Measurements from ENCODE around the gene AIP. TPM values are rescaled to one million over a fixed set of nuclear protein-coding genes. Genes with fewer than 3 reads are reported as not detected.
"Not testable (repeated sequence)": the region's sequence is repeated elsewhere in the genome, so short reads cannot be mapped to it uniquely, and the experiment has no call there.

AIP gene
- total RNA-seq, 1 donor from 2014 or later: 42.8 TPM

DNA sequence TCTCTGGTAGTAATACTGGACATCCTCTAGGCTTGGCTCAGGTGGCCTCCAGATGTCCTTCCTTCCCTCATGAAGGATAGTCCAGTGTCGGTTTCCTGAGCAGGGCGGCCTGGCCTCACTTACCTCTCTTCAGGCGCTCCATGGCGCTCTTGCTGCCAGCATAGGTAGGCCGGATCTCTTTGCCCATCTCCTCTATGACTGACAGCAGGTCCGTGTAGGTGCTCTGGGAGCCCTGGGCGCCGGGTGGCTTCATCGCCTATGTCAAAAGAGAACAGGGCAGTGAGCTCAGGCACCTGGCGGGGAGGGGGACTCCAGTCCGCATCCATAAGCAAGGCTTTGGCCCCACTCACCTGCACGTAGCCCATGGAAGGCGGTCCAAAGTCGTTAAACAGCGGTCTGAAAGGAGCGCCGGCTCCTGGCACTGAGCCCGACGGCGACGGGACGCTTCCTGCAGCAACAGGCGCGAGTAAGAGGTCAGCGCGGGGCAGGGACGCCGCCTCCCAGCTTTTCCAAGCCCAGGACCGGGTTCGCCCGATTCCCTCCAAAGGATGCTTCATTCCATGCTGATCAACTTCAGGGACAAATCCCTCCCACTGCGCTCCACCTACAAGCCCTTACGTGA, 24.5 kb downstream of the AIP start:
- DNase-seq: no peak

- peak; percentile 88 for DNase-seq
These were observed 25.1 kb downstream of the AIP start, which contains the start of gene CDK2AP2 for GRCh38 chr11:67507864-67508485. CDK2AP2 (minus strand) TSS chr11:67508162; CDS start chr11:67508082, 80 bp downstream.

- DNase-seq: peak; percentile 85
These were observed 25.8 kb downstream of the AIP start for GRCh38 chr11:67508486-67509121.

- no peak for DNase-seq
These were observed 27.2 kb downstream of the AIP start for GRCh38 chr11:67510023-67510345.

GRCh38 chr11:67511558-67511957, 28.7 kb downstream of the AIP start:
- DNase-seq: not testable (repeated sequence)

DNA sequence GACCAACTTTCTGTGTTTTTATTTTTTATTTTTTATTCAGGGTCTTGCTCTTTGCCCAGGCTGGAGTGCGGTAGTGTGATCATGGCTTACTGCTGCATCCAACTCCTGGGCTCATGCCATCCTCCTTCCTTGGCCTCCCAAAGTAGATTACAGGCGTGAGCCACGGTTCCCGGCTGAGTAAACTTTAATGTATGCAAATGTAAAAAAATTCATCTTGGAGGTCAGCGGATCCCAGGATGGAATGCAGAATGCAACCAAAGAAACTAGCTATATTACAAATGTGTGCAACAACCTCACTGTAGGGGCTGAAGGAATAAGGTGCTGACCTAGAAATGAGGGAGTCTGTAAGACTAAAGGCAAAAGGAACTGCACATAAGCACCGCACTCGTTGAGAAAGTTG, 31.3 kb downstream of the AIP start:
- no peak for DNase-seq

DNA sequence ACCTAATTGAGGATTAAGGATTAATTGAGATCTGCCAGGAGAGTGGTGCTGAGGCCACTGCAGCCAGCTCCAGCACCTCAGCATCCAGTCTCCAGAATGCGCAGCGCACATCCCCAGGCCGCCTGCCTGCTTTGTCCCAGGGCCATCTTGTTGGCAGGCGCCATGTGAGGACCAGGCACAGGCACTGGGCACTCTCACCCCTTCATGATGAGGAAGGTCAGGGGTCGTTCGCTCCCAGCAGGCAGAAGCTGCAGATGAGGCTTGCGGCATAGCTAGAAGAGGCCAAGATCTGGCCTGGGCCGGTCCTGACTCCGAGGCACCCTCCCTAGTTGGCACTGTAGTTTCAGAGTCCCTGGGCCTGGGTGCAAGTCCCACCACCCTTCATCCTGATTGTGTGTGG, 34.0 kb downstream of the AIP start:
- DNase-seq: no peak

DNA sequence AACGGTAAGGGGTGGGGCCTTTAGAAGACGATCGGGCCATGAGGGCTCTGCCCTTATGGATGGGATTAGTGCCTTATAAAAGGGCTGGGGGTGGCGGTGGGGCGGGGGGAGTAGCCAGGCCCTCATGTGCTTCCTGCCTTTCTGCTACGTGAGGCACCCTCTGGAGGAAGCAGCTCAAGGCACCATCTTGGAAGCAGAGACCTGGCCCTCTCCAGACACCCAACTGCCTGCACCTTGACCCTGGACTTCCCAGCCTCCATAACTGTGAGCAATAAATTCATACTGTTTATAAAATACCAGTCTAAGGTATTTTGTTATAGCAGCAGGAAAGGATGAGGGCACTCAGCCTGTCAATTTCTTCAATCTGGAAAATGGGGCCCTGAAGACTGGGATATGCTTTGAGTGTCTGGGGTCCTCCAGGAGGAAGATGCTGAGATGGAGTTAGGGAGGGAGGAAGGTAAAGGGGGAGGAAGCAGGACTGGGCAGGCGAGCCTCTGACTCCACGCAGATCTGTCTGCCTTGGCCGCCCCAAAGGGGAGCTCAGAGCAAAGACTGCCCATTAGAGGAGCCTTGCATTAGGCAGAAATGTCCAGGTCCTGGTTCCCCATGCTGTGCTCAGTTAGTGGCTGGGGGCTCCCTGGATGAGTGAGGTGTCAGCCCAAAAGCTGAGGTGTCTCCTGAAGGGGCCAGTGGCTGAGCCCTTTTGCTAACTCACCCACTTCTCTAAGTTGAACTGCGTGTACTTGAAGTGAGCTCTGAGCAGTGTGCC, 35.1 kb downstream of the AIP start:
- no peak for DNase-seq

GRCh38 chr11:67519726-67520125, 36.9 kb downstream of the AIP start:
- DNase-seq: no peak

GRCh38 chr11:67520856-67521824, 38.3 kb downstream of the AIP start:
- no peak for DNase-seq

DNA sequence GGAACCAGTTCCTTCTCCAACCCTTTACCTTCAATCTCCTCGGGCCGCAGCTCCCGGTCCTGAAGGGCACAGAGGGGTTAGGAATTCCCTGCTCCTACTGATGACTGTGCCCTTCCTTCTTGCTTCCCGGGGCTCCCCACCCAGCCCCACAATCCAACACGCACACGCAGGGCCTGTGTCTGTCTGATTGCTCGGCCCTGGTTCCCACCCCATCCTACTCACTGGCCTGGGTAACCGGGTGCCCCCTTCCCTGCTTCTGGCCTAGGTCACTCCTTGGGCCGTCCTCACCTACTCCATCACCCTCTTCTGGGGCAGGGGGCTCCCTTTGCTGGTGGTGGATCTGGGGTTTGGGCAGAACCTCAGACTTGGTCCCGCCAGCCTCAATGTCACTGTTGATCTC, 39.1 kb downstream of the AIP start:
- DNase-seq: no peak

DNA sequence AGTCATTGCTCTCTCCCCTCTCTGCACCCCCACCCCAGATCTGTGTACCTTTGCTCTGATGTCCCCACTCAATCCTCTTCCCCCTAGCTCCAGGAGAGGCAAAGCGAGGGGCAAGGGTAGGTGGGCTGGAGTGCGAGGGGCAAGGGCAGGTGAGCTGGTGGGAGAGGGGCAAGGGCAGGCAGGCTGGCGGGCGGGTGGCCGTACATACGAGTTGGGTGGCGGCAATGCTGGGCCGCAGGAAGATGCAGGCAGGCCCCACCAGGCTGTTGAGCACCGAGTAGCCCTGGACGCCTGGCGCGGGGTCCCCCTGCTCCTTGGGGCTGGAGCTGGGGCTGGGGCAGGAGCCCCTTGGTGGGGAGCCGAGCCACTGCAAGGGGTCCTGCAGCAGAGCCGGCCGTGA, 39.5 kb downstream of the AIP start:
- DNase-seq: no peak

DNA sequence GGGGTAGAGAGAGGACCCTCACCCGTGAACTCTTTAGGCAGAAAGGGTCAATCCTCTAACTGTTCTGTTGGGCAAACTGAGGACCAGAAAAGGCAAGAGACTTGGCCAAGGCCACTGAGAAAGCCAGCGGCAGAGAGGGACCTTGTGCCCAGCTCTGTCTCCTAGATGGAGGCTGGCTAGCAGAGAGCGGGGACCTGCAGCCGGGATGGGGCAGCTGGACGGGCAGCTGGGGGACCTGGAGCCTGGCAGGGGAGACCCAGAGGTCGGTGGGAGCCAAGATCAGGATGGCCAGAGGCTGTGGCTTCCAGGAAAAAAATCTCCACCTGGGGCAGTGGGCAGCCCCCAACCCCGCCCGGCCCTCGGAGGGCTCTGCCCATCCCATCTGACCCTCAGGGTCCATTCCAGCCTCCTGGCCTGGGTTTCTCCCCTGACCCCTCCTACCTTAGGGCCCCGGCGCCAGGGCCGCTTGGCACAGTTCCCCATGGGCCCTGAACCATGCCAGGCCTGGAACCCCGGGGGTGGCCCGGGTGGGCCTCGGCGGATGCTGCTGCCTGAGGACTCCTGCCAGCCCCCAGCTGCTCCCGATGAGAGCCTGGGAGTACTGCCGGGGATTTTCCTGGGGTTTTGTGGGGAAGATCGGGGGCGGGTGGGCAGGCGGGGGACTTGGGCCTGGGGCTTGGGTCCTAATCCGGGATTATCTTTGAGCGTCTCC, 40.2 kb downstream of the AIP start, which contains the start of gene CABP2:
Gene CABP2, minus strand, starts transcription at position 603 of the 712 bp plus-strand sequence. Its CDS starts 120 bp downstream, at position 483.
- DNase-seq: no peak

DNA sequence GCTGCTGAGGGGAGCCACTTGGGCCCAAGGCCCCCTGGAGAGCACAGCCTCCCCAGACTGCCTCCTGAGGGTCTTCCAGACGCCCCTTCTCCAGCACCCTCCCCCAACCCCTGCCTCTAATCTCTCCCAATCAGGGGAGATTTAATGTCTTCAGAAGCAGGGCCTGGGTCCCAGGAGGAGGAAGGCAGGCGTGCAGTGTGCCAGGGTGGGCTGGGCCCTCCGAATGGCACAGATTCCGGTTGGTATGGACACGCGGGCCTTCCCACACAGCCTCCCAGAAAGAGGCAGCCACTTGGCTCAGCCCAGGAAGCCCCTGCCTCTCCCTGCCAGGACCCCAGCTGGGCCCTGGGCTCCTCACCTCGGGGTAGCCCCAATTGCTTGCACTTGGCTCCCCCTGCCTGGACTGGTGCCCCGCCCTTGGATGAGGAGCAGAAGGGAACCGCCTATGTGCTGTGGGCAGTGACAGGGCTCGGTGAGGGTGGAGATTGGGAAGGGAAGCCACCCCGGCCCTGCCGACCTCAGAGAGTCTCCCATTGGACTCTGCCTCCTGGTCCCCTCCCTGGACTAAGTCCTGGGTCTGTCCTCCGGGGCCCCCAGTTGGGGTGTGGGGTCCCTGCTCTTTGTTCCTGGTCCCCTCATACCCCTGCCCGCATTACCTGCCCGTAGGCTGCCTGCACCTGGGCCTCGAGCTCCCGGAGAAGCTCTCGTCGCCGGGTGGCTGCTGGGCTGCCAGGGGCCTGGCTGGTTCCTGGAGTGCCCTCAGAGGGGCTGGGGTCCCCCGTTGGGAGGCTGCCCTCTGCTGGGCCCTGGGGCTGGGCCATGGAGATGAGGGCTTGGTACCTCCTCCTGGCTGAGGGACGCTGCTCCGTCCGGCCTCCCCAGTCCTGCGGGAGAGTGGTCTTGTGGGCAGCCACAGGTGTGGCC, 41.0 kb downstream of the AIP start:
- no peak for DNase-seq

DNA sequence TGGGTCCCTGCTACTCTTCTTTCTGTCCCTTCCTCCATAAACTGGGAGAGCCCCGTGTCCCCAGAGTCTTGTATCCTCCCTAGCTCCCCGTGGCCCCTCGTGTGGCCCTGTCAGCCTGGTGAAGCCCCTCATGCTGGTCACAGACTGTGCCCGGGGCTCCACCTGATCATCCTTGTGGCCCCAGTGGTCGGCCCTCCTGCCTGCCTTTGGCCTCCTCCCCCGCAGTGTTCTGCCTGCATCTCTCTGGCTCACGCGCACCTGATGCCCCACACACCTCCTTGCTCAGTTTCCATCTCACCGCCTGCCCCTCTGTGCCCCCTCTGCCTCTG, 41.6 kb downstream of the AIP start:
- no peak for DNase-seq

- no peak for DNase-seq
These were observed 42.6 kb downstream of the AIP start for GRCh38 chr11:67525275-67525976.

GRCh38 chr11:67528376-67528775, 45.5 kb downstream of the AIP start:
- no peak for DNase-seq

DNA sequence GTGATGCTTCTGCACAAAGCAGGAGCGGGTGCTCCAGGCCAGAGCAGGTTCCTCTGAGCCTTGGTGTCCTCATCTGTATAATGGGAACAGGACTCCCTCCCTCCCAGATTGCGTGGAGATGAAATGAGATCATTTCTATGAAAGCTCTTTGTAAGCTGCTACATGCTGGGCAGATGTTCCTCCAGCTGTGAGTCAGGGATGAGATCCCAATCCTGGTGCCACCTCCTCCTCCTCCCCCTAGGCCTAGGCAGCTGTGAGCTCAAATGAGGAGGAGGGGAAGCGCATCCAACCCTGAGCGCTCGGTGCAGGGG, 47.4 kb downstream of the AIP start:
- peak; percentile 28 for DNase-seq

GRCh38 chr11:67532889-67533288, 50.1 kb downstream of the AIP start:
- DNase-seq: no peak

Measured in skin of body (tissue), 2 donors.